ENCODE results near the gene TMCO5A.

TMCO5A gene

DNA sequence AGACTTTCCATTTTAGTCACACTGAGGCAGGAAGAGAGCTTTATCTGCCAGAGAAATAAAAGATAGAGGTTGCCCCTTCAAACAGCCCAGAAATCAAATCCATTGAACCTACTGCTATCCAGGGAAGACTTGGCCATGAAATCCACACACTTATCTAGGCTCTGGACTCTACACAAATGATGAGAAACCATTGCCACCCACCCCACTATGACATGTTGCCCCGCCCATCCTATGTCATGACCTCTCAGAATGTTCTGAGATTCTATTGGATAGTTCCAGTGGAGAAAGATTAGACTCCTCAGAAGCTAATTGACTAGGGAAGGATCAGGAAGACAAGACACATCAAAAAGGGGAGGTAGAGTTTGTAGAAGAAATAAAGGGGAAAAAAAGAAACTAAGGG, at the start of gene TMCO5A:
TSS of gene TMCO5A (plus strand) at position 301 of the 400 bp plus-strand sequence. CDS start 1,684 bp downstream, outside the sequence.
- intact Hi-C loops (cut with DNase I): no loop called here
- no peak for DNase-seq

DNA sequence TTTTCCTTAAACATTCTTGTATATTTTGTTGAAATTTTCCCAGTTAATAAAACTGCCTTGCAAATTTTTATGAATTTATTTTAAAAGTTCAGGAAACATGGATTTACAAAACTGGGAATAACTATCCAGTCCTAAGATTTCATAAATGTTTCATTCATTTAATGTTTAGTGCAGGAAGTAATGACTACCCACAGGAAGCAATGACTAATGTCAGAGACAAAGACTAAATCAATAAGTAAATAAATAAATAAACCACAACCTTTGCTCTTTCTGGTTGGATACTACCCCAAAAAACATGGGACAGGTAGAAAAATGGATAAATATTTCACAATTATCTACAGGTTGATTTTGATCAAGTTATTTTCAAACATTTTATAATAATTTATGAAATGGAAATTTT, 48.8 kb upstream of the TMCO5A start:
- no peak for DNase-seq
- intact Hi-C loops (cut with DNase I): loop anchor here (10.0 kb wide), 1 partner anchor 1001 kb away; no protein-coding TSS in a partner anchor

DNA sequence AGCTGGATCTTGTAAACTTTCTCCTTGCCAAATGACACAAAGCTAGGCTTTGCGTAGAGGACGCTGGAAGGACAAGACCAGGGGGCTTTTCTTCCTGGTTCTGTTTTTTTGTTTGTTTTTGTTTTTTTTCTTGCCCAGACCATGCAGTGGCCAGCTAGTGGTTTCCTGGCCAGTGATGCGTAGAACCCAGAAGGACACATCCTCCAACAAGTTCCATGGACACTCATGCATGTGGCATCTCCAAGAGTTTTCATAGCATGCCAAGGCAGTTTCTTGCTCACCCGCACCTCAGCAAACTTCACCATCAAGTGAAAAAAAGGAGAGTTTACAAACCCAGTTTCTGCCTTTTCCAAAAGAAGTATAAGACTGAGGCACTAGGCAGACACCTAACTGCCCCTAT, 46.1 kb upstream of the TMCO5A start:
- no peak for DNase-seq
- intact Hi-C loops (cut with DNase I): loop anchor here (10.0 kb wide), 1 partner anchor 1004 kb away; no protein-coding TSS in a partner anchor

- DNase-seq: peak in 28 of 42 donors; percentile 16 to 82 (median 44)
- intact Hi-C loops (cut with DNase I): no loop called here
These were observed 42.6 kb upstream of the TMCO5A start for GRCh38 chr15:37891766-37892368.

DNA sequence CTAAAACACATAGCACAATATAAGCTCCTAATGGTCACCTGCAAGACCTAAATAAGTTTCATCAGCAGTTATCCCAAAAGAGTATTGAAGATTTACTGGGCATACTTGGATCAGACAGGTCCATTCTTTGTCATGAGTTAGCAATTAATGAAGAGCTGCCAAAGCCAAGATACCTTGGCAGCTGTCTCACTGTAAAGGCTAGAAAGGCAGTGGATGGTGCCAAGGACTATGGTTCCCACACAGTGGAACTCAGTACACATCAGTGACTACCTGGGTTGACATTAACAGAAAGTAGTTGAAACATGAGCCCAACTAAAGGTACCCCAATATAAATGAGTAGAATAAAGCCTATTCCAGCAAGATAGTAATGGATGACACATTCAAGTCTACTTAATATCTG, 41.1 kb upstream of the TMCO5A start:
- DNase-seq: no peak
- intact Hi-C loops (cut with DNase I): no loop called here

GRCh38 chr15:37898362-37898761, 36.1 kb upstream of the TMCO5A start:
- intact Hi-C loops (cut with DNase I): no loop called here
- no peak for DNase-seq

- no peak for DNase-seq
- intact Hi-C loops (cut with DNase I): no loop called here
These were observed 33.9 kb upstream of the TMCO5A start for GRCh38 chr15:37900326-37901221.

GRCh38 chr15:37902126-37902525, 32.3 kb upstream of the TMCO5A start:
- DNase-seq: no peak
- intact Hi-C loops (cut with DNase I): no loop called here

DNA sequence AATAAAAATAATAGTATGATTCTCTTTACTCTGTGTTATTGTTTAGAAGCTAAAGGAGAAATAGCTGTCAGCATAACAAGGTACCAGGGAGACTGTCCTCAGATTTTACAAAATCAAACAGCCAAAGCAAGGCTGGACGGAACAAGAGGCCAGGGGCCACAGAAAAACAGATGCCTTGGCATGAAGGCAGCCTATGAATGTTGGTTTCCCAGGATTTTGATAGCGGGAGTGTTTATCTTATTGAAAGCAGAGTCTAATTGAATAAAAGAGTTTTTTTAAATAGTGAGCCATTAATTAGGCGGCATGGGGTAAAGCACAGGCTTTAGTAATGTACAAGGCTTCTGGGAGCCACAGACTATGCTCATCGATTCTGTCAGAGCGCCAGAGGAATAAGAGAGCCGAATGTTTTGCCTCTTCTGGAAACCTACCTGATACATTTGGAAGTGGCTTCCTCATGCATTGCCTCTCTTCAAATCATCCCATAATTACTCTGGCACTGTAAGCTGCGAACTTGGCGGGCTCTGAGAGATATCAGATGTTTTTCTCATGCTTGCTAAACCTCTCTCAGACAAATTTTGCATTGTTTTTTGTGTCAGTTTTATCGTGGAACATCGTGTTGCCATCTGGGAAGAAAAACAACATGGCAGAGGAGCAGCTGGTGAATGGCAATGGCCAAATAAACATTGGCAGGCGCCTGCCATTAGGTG, 30.4 kb upstream of the TMCO5A start:
- no peak for DNase-seq
- intact Hi-C loops (cut with DNase I): no loop called here

DNA sequence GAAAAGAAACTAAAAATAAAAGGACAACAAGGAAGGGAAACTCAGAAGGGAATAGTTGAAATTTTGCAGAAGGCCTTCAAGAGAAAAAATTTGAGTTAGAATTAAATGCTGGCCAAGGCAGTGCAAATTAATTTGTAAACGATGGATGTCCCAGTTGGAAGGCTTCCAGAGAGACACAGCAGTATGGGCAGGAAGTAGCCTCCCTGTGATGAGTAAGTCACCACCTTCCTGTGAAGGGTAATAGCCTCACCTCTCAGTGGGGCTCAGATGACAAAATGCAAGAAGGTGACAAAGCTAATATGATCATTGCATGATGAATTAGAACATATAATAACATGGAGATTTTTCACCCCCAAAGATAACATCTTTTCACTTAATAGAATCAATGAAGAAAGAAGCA, 27.3 kb upstream of the TMCO5A start:
- intact Hi-C loops (cut with DNase I): no loop called here

DNA sequence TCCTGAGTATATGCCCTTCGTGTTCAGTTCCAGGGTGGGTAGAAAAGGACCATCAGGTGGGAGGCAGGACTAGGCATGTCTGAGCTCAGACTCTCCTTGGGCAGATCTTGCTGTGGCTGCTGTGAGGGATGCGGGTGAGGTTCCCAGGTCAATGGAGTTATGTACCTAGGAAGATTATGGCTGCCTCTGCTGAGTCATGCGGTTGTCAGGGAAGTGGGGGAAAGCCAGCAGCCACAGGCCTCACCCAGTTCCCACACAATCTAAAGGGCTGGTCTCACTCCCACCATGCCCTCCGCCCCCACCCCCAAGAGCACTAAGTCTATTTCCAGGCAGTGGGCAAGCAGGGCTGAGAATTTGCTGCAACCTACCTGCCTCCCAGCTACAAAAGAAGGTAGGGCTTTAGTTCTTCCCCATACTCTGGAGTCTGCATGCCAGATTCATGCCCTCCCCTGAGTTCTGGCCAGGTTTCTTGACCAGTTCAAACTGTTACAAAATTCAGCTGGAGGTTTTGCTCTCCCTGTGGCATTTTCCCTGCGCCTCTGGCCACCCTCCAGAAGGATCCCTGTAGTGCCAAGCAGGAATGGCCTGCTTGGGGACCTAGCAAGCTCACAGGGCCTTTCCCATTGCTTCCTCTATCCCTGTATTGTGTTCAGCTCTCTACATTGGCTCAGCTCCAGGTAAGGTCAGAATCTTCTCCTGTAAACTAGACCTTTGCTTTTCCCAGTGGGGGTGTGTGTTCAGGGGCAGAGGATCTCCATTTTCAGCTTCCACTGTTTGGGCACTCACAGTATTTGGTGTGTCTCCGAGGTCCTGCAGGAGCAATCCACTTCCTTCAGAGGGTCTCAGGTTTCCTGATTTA, 12.7 kb upstream of the TMCO5A start:
- DNase-seq: no peak
- intact Hi-C loops (cut with DNase I): no loop called here

More for the DNA sequence above, 27.3 kb upstream of the TMCO5A start:
- no peak for DNase-seq

- no peak for DNase-seq
- intact Hi-C loops (cut with DNase I): no loop called here
These were observed 8.3 kb upstream of the TMCO5A start for GRCh38 chr15:37926136-37926535.

- intact Hi-C loops (cut with DNase I): no loop called here
- DNase-seq: no peak
These were observed 5.2 kb upstream of the TMCO5A start for GRCh38 chr15:37929238-37929637.

- intact Hi-C loops (cut with DNase I): no loop called here
These were observed 3.1 kb upstream of the TMCO5A start for GRCh38 chr15:37931321-37931720.

DNA sequence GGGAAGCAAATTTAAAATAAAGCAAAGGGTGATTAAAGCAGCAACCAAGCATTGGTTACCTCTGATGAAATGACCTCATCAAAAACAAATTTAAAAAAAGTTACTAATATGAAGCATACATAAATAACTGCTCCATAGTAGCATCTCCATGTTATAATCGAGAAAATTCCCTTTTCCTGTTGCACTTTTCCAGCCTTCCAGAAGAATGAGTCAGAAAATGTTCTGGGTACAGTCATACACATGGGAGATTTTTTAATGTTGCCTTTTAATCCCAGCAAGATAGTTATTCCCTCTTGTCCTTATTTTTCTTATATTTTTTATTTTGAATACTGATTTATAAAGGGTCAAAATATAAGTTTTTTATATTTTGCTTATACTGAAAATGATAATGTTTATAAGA, 2.6 kb upstream of the TMCO5A start:
- DNase-seq: no peak
- intact Hi-C loops (cut with DNase I): no loop called here

More at GRCh38 chr15:37931321-37931720, 3.1 kb upstream of the TMCO5A start:
- no peak for DNase-seq

- DNase-seq: no peak
- intact Hi-C loops (cut with DNase I): no loop called here
These were observed 1.9 kb upstream of the TMCO5A start for GRCh38 chr15:37932549-37932948.

GRCh38 chr15:37933666-37934065, 774 bp upstream of the TMCO5A start:
- DNase-seq: no peak
- intact Hi-C loops (cut with DNase I): no loop called here

DNA sequence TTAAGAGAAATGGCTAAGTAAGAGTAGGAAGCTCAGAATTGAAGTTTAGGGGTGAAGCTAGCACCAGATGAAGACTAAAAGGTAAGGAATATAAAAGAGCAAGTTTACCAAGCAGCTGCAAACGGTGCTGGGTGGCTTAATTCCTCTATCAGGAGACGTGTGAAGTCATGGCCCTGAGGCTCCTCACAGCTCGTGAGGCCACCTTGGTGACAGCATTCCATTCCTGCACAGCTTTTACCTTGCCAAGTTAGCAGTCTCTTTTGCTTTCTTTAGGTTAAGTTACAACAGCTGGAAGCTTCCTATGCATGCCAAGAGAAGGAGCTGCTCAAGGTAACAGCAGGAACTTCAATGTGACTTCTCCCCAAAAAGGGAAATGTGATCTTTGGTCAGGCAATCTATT, 6.4 kb downstream of the TMCO5A start:
- intact Hi-C loops (cut with DNase I): no loop called here
- no peak for DNase-seq

DNA sequence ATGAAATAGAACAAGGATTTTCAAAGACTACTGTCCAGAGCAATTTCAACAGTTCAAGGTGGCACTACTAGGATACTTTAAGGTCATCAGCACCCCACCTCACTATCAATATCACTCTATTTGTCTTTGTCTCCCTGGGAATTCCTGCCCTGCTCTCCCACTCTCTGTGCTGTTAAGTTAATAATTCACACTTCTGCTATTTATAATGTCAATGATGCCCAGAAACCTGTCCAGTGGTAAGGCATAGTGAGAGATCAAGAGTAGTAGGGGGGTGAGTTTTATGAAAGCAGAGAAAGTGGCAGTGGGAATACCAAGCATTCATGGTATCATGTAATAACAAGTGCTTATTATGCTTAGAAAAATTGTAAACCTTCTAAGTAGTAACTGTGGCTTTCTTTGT, 7.3 kb downstream of the TMCO5A start:
- DNase-seq: no peak
- intact Hi-C loops (cut with DNase I): no loop called here
